ENCODE results near the gene CEP295NL.
"Not testable (repeated sequence)": the region's sequence is repeated elsewhere in the genome, so short reads cannot be mapped to it uniquely, and the experiment has no call there.

The CEP295NL gene

GRCh38 chr17:78884876-78885667, 17.9 kb downstream of the CEP295NL start:
- DNase-seq: no peak

GRCh38 chr17:78884148-78884825, 18.7 kb downstream of the CEP295NL start:
- DNase-seq: peak; percentile 37

GRCh38 chr17:78883533-78884131, 19.4 kb downstream of the CEP295NL start:
- peak; percentile 98 for DNase-seq

- DNase-seq: peak; percentile 95
Observed at GRCh38 chr17:78883089-78883532, 19.9 kb downstream of the CEP295NL start.

GRCh38 chr17:78882540-78883088, 20.4 kb downstream of the CEP295NL start:
- no peak for DNase-seq

GRCh38 chr17:78879635-78880186, 23.3 kb downstream of the CEP295NL start:
- peak; percentile 96 for DNase-seq

GRCh38 chr17:78878871-78879527, 24.0 kb downstream of the CEP295NL start:
- DNase-seq: no peak

GRCh38 chr17:78878261-78878660, 24.7 kb downstream of the CEP295NL start:
- DNase-seq: no peak

- not testable (repeated sequence) for DNase-seq
Observed at GRCh38 chr17:78876954-78877517, 26.0 kb downstream of the CEP295NL start.

GRCh38 chr17:78876094-78876597, 26.9 kb downstream of the CEP295NL start:
- DNase-seq: no peak

- DNase-seq: peak; percentile 54
Observed at GRCh38 chr17:78875363-78876093, 27.5 kb downstream of the CEP295NL start.

- DNase-seq: peak; percentile 54
Observed at GRCh38 chr17:78873519-78874340, 29.3 kb downstream of the CEP295NL start.

GRCh38 chr17:78872486-78872885, 30.5 kb downstream of the CEP295NL start:
- no peak for DNase-seq

GRCh38 chr17:78870621-78871020, 32.4 kb downstream of the CEP295NL start:
- no peak for DNase-seq

GRCh38 chr17:78868391-78868790, 34.6 kb downstream of the CEP295NL start:
- DNase-seq: peak; percentile 76

- not testable (repeated sequence) for DNase-seq
Observed at GRCh38 chr17:78867046-78867445, 36.0 kb downstream of the CEP295NL start.

- peak; percentile 80 for DNase-seq
Observed at GRCh38 chr17:78865682-78866390, 37.2 kb downstream of the CEP295NL start.

GRCh38 chr17:78864117-78864516, 38.9 kb downstream of the CEP295NL start:
- DNase-seq: no peak

All from EL (cell line).